ENCODE results near the gene TLCD4.

- TF ChIP-seq, protein P1, sequence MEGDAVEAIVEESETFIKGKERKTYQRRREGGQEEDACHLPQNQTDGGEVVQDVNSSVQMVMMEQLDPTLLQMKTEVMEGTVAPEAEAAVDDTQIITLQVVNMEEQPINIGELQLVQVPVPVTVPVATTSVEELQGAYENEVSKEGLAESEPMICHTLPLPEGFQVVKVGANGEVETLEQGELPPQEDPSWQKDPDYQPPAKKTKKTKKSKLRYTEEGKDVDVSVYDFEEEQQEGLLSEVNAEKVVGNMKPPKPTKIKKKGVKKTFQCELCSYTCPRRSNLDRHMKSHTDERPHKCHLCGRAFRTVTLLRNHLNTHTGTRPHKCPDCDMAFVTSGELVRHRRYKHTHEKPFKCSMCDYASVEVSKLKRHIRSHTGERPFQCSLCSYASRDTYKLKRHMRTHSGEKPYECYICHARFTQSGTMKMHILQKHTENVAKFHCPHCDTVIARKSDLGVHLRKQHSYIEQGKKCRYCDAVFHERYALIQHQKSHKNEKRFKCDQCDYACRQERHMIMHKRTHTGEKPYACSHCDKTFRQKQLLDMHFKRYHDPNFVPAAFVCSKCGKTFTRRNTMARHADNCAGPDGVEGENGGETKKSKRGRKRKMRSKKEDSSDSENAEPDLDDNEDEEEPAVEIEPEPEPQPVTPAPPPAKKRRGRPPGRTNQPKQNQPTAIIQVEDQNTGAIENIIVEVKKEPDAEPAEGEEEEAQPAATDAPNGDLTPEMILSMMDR (IDR thresholded peaks at IDR 0.05; ENCODE audit: low read depth, low read length): no peak
- TF ChIP-seq POLR2A (IDR thresholded peaks at IDR 0.05; ENCODE audit: extremely low read depth, insufficient read length) (no peak), MYC (IDR thresholded peaks at IDR 0.05; ENCODE audit: low read depth, low read length) (no peak), MAX (IDR thresholded peaks at IDR 0.05; ENCODE audit: low read depth, low read length) (no peak)
Measured at GRCh38 chr1:95126846-95127245, 9.7 kb downstream of the TLCD4 start.

All from NB4 (cell line).